HepG2 (cell line): ENCODE measurements around the gene TAF1B. TPM values are rescaled to one million over a fixed set of nuclear protein-coding genes. Genes with fewer than 3 reads are reported as not detected.

Experiments
- BCL6 ChIP-seq: IDR thresholded peaks from 2 replicates; pipeline ENCODE4 v1.6.1; 2016; ENCODE audit warnings: missing genetic modification reagents, missing compliant biosample characterization
- CEBPG ChIP-seq: IDR thresholded peaks from 2 replicates; pipeline ENCODE4 v1.6.1; 2016
- CENPT ChIP-seq: sonication (generic); formaldehyde crosslinking; IDR thresholded peaks from 2 replicates; pipeline ENCODE4 v1.8.0; 2022; ENCODE audit warnings: low read depth, mild to moderate bottlenecking, moderate library complexity, missing genetic modification reagents
- FLYWCH1 ChIP-seq: sonication (generic); formaldehyde crosslinking; IDR thresholded peaks from 2 replicates; pipeline ENCODE4 v1.8.1; 2023; ENCODE audit warnings: mild to moderate bottlenecking, missing genetic modification reagents
- HES4 ChIP-seq: sonication (generic); formaldehyde crosslinking; IDR thresholded peaks from 2 replicates; pipeline ENCODE4 v1.9.0; 2021; ENCODE audit warnings: mild to moderate bottlenecking, missing genetic modification reagents, borderline replicate concordance
- MAFK ChIP-seq, 2 experiments: IDR thresholded peaks in 1 of 2; conservative IDR thresholded peaks in 1 of 2; 2 replicates each; pipeline ENCODE4 v1.6.1; 2011; ENCODE audit warnings: improper control_type of control experiment in 2 of 2, low read length in 2 of 2
- MYC ChIP-seq: sonication (generic); formaldehyde crosslinking; IDR thresholded peaks from 2 replicates; pipeline ENCODE4 v1.9.0; 2021; ENCODE audit warnings: missing genetic modification reagents, borderline replicate concordance
- NFE2 ChIP-seq: sonication (generic); formaldehyde crosslinking; IDR thresholded peaks from 2 replicates; pipeline ENCODE4 v1.4.0; 2020; ENCODE audit warnings: missing genetic modification reagents
- NFIB ChIP-seq: sonication (generic); formaldehyde crosslinking; IDR thresholded peaks from 2 replicates; pipeline ENCODE4 v1.9.0; 2021; ENCODE audit warnings: missing genetic modification reagents, mild to moderate bottlenecking, borderline replicate concordance
- RARA ChIP-seq: IDR thresholded peaks from 2 replicates; pipeline ENCODE4 v1.6.1; 2016; ENCODE audit warnings: missing genetic modification reagents, missing compliant biosample characterization
- REXO4 ChIP-seq: sonication (generic); formaldehyde crosslinking; IDR thresholded peaks from 2 replicates; pipeline ENCODE4 v1.8.0; 2022; ENCODE audit warnings: missing genetic modification reagents, mild to moderate bottlenecking, borderline replicate concordance
- SIN3A ChIP-seq: IDR thresholded peaks from 2 replicates; pipeline ENCODE4 v1.6.1; 2011; ENCODE audit warnings: low read depth, mild to moderate bottlenecking, control low read depth, low read length, borderline replicate concordance
- YEATS2 ChIP-seq: sonication (generic); formaldehyde crosslinking; IDR thresholded peaks from 2 replicates; pipeline ENCODE4 v1.4.0; 2020; ENCODE audit warnings: missing genetic modification reagents, borderline replicate concordance
- YY1 ChIP-seq: IDR thresholded peaks from 2 replicates; pipeline ENCODE4 v1.6.1; 2011; ENCODE audit warnings: low read length, low read depth, moderate library complexity, mild to moderate bottlenecking; ENCODE audit not compliant: insufficient read depth, insufficient replicate concordance
- ZNF180 ChIP-seq: sonication (generic); formaldehyde crosslinking; IDR thresholded peaks from 2 replicates; pipeline ENCODE4 v1.4.0; 2020; ENCODE audit warnings: low read depth, missing genetic modification reagents, borderline replicate concordance
- ZNF207 ChIP-seq: fragments of 450-650 bp; IDR thresholded peaks from 2 replicates; pipeline ENCODE4 v1.6.1; 2016; ENCODE audit warnings: antibody characterized with exemption, borderline replicate concordance
- ZNF24 ChIP-seq: fragments of 450-650 bp; IDR thresholded peaks from 2 replicates; pipeline ENCODE4 v1.6.1; 2017; ENCODE audit warnings: antibody characterized with exemption, mild to moderate bottlenecking
- ZNF33B ChIP-seq: sonication (generic); formaldehyde crosslinking; IDR thresholded peaks from 2 replicates; pipeline ENCODE4 v1.5.1; 2020; ENCODE audit warnings: mild to moderate bottlenecking, missing genetic modification reagents
- ZNF709 ChIP-seq: sonication (generic); formaldehyde crosslinking; IDR thresholded peaks from 2 replicates; pipeline ENCODE4 v1.5.0; 2020; ENCODE audit warnings: mild to moderate bottlenecking, missing genetic modification reagents
- ZSCAN21 ChIP-seq: sonication (generic); formaldehyde crosslinking; IDR thresholded peaks from 2 replicates; pipeline ENCODE4 v1.8.0; 2022; ENCODE audit warnings: mild to moderate bottlenecking, missing genetic modification reagents, moderate library complexity, borderline replicate concordance
- ZSCAN30 ChIP-seq: sonication (generic); formaldehyde crosslinking; IDR thresholded peaks from 2 replicates; pipeline ENCODE4 v1.5.0; 2020; ENCODE audit warnings: mild to moderate bottlenecking, missing genetic modification reagents
- polyA plus RNA-seq, 8 experiments: library from polyadenylated mRNA; depleted of rRNA in 3 of 8; stranded (reverse) in 7 of 8; unstranded in 1 of 8; fragments of >200 nt; fragmentation: Illumina TruSeq in 4 of 8; extraction: Trizol in 4 of 8; gene quantifications; 2 replicates each; pipeline versions ENCODE4 v1.2.1 to v1.2.3, GENCODE V29; 2011 to 2016; ENCODE audit warnings: low read depth in 4 of 8, missing spikeins in 1 of 8, mixed read lengths in 1 of 8; ENCODE audit not compliant: insufficient read depth in 1 of 8
- total RNA-seq, 5 experiments: library from RNA; depleted of rRNA; stranded (reverse); fragments of >200 nt; fragmentation: Illumina TruSeq; extraction: Trizol; gene quantifications; 2 replicates each; pipeline ENCODE4 v1.2.3, GENCODE V29; 2016; ENCODE audit warnings: low read depth in 1 of 5
- TF ChIP-seq, protein P1 (sequence below): sonication (generic); formaldehyde crosslinking; IDR thresholded peaks from 2 replicates; pipeline ENCODE4 v1.4.0; 2020; ENCODE audit warnings: missing genetic modification reagents, mild to moderate bottlenecking, borderline replicate concordance
- TF ChIP-seq, protein P2 (sequence below): sonication (generic); formaldehyde crosslinking; IDR thresholded peaks from 2 replicates; pipeline ENCODE4 v1.4.0; 2020; ENCODE audit warnings: mild to moderate bottlenecking, low read depth, missing genetic modification reagents

Gene TAF1B
- total and polyA plus RNA-seq, 2 of the 13 experiments (the other 11 are each of a cell fraction or from before 2014, with no cell fraction given): 13.3 to 27.7 TPM

DNA sequence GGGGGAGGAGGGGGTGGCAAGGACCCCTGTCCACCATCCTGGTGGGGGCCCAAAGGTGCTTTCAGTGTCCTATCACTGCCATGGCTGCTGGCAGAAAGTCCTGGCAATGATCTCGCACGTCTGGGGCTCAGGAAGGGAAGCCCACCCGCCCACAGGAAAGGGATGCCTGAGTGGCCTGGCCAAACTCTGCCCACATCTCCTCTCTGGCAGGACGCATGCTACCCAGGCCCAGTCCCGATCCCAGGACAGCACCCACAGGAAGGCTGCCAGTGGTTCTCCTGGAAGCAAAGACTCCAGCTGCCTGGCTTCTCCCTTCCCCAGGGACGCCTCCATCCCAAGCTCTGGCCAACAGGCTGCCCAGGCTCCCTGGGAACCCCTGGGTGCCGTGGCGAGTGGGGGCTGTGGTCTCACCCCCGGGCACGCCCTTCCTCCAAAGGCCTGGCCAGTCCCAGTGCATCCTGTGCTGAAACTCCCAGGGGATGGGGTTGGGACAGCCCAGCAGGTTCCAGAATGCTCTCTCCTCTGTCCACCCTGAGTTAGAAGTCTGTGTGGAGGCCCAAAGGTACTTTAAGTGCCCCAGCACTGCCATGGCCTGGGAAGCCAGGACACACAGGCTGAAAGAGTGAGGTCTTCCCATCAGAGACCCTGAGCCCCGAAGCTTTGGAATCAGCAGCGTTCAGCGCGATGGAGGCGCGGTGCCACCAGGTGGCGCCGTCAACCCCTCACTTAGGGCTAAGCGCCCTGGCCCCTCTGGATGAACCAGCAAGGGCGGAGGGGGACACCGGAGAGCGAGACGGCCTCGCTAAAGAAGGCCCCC lies 29.8 kb upstream of the TAF1B start (continued):
- TF ChIP-seq, protein P1, sequence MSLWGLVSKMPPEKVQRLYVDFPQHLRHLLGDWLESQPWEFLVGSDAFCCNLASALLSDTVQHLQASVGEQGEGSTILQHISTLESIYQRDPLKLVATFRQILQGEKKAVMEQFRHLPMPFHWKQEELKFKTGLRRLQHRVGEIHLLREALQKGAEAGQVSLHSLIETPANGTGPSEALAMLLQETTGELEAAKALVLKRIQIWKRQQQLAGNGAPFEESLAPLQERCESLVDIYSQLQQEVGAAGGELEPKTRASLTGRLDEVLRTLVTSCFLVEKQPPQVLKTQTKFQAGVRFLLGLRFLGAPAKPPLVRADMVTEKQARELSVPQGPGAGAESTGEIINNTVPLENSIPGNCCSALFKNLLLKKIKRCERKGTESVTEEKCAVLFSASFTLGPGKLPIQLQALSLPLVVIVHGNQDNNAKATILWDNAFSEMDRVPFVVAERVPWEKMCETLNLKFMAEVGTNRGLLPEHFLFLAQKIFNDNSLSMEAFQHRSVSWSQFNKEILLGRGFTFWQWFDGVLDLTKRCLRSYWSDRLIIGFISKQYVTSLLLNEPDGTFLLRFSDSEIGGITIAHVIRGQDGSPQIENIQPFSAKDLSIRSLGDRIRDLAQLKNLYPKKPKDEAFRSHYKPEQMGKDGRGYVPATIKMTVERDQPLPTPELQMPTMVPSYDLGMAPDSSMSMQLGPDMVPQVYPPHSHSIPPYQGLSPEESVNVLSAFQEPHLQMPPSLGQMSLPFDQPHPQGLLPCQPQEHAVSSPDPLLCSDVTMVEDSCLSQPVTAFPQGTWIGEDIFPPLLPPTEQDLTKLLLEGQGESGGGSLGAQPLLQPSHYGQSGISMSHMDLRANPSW (CRISPR knock-in tag): no peak
- TF ChIP-seq ZSCAN30 (CRISPR knock-in tag) (no peak), MYC (CRISPR knock-in tag) (peak; percentile 59; the same call in 1 of the 2 replicates), HES4 (CRISPR knock-in tag) (no peak), CEBPG (CRISPR knock-in tag) (no peak), BCL6 (CRISPR knock-in tag) (peak; percentile 31; the same call in 1 of the 2 replicates), ZNF24 (no peak), ZNF709 (CRISPR knock-in tag) (no peak), YY1 (peak; percentile 46), RARA (CRISPR knock-in tag) (no peak), NFIB (CRISPR knock-in tag) (no peak), FLYWCH1 (CRISPR knock-in tag) (no peak), SIN3A (no peak), REXO4 (no peak), NFE2 (no peak), ZSCAN21 (CRISPR knock-in tag) (no peak), ZNF207 (no peak), ZNF33B (no peak), MAFK (conservative IDR thresholded peaks at IDR 0.05 in 1 of 2, IDR thresholded peaks at IDR 0.05 in 1 of 2; ENCODE audit: low read length in 2 of 2) (no peak), ZNF180 (CRISPR knock-in tag) (no peak), CENPT (no peak), YEATS2 (CRISPR knock-in tag) (no peak)
- TF ChIP-seq, protein P2, sequence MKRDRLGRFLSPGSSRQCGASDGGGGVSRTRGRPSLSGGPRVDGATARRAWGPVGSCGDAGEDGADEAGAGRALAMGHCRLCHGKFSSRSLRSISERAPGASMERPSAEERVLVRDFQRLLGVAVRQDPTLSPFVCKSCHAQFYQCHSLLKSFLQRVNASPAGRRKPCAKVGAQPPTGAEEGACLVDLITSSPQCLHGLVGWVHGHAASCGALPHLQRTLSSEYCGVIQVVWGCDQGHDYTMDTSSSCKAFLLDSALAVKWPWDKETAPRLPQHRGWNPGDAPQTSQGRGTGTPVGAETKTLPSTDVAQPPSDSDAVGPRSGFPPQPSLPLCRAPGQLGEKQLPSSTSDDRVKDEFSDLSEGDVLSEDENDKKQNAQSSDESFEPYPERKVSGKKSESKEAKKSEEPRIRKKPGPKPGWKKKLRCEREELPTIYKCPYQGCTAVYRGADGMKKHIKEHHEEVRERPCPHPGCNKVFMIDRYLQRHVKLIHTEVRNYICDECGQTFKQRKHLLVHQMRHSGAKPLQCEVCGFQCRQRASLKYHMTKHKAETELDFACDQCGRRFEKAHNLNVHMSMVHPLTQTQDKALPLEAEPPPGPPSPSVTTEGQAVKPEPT (CRISPR knock-in tag): no peak
